Left forelimb (tissue), 1 donor: ENCODE measurements around the gene FOXRED2.
"Not testable (repeated sequence)": the region's sequence is repeated elsewhere in the genome, so short reads cannot be mapped to it uniquely, and the experiment has no call there.

Source experiments
- DNase-seq: peaks from one replicate; pipeline ENCODE4 v3.0.0-alpha.2; 2018; ENCODE audit warnings: low spot score

The FOXRED2 gene

DNA sequence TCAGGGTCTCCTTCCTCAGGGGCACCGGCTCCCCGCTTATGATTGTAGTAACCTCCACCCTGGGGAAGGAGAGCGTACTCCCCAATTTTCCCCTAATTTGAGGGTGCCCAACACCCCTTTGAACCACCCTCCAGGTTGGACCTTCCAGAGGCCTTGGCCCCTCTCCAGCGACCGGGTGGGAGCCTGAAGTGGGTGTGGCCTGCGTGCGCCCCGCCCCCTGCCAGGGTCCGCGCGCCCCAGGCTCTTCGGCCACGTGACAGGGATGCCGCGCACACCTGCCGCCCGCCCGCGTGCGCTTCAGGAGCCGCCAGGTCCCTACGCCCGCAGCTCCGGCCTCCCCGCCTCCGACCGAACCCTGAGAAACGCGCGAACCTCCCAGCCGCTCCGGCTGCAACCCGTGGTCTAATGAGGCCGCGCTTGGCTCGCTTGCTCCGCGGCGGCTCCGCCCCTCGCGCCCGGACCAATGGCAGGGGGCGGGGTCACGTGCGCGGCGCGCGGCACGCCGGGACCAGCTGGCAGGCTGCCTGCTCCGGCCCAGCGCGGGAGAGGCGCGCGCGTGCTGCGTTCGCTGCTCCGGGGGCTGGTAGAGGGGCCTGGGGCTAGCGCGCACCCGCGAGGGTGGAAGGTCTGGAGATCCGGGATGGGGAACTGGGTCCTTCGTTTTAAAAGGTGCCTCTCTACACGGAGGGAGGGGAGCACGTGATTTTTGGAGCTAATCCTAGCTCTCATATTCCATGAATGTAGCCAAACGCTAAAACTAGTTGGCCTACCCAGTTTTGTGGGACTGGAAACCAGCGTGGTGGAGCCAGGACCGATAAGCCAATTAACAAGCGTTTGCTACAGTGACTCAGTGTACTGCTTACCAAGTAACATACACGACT, at the start of gene FOXRED2:
FOXRED2 (minus strand) TSS at position 404 of the 881 bp plus-strand sequence. CDS start 618 bp downstream, outside the sequence.
- peak; percentile 93 for DNase-seq

- DNase-seq = no peak
Observed at GRCh38 chr22:36554098-36554497, 47.3 kb upstream of the FOXRED2 start.

DNA sequence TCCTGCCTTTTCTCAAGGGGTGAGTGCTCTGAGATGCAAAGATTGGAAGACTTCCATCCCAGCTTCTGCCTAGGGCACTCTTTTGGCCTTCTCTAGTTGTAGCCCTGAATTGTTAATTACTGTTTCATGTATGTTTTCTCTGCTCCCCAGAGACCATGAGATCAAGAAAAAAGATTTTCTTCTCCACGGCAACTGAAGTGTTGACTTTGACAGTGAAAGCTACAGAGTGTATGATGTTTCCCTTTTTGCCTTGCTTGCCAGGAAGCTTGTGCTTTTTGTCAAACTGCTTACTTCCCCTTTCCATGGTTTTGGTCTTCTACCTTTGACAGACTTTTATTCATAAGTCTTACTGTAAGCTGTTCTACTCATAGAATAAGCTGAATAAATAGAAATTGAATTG, 45.4 kb upstream of the FOXRED2 start:
- no peak for DNase-seq

- DNase-seq = no peak
Observed at GRCh38 chr22:36550701-36551495, 44.1 kb upstream of the FOXRED2 start.

DNA sequence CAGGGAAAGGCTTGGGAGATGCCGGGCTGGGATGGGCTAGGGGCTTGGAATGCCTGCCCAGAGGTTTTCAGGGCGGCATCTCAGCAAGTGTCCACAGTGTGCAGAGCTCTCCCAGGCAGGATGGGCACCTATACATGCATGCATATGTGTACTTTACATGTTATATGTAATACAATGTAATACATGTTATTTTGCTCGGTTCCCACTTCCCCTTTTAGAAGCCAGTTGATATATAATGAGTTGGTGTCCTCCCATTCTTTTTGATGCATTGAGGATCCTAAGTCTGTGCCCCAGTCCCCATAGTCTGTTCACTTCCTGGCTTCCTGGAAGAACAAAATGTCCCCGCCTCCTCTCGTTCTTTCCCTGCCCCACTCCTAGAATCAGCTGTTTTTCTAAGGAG, 42.2 kb upstream of the FOXRED2 start:
- DNase-seq = no peak

DNA sequence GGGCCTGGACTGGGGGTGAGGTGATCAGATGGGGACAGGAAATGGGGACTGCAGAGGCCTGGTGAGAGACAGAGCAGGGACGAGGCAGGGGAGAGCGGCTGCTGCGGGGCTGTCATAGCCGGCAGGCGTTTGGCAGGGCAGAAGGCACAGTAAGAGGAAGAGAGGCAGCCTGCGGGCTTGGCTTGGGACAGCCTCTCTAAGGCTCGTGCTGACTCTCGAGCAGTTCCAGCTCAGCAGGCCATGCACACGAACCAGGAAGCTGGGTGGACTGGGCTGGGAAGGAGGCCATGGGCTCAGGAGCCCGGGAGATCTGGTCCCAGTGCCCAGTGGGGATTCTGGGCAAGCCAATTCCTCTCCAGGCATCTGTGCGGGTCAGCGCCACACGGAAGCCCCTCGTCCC, 41.8 kb upstream of the FOXRED2 start:
- DNase-seq = no peak

DNA sequence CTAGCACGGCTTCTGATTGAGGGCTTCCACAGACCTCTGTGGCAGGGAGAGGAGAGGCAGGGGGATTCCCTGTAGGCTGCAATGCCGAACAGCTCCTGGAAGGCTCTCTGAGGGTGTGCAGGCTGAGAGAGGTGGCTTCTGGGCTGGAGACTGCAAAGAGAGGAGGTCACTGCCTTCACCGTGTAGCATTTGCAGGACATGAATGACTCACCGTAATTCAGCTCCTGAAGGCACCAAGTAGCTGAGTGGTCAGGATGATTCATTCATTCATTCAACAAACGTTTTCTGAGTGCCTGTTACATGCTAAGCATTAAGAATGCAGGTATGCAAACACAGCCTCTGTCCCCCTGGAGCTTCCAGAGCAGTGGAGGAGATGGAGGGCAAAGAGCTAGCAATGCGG, 40.1 kb upstream of the FOXRED2 start:
- DNase-seq = no peak

DNA sequence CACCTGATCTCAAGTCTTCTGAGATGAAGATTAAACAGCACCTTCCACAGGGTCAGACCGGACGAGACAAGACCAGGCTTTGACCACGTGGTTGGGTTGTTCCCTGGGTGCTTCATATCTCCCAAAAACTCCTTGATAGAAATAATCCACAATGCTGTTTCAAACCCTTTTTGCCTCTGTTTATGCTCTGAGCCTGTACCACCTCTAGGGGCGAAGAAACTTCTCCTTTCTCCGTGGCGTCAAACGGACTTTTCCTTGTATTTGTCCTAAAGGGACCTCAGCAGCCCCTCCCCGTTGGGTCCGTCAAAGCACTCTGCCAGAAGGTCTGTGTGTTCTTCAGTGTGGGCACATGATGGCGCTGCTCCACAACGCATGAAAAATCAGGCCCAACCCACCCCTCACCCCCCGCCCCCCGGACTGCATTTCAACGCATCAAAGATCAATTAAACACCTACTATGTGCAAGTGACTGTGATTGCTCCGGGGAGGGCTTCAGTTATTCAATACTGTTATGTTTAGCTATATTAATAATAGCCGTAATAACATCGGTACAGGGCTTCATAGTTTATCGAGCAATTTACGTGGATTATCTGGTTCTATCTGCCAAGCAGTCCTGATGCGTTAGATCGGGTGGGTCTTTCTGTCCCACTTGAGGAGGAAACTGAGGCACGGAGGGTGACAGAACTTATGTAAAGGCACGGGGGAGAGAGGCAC, 39.4 kb upstream of the FOXRED2 start:
- no peak for DNase-seq

DNA sequence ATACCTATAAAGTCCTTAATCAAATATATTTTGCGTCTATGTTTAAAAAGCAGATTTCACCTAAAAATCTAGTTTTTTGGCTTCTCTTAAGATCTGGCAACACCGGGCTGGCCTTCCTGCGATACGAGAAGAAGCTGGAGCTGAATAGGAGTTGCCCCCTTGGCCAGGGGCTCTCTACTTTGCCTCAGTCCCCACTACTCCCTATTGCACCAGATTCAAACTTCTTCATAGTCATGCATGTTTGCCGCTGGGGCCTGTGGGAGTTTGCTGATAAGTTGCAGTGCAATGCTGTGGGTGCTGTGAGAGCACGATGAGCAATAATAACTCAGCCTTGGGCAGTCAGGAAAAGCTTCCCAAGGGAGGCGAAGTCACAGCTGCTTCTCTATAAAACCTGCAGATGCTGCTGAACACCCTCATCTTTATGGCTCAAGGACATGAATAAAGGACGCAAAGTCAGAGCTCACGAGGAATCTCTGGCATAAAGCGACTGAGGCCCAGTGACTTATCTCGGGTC, 37.3 kb upstream of the FOXRED2 start:
- no peak for DNase-seq

DNA sequence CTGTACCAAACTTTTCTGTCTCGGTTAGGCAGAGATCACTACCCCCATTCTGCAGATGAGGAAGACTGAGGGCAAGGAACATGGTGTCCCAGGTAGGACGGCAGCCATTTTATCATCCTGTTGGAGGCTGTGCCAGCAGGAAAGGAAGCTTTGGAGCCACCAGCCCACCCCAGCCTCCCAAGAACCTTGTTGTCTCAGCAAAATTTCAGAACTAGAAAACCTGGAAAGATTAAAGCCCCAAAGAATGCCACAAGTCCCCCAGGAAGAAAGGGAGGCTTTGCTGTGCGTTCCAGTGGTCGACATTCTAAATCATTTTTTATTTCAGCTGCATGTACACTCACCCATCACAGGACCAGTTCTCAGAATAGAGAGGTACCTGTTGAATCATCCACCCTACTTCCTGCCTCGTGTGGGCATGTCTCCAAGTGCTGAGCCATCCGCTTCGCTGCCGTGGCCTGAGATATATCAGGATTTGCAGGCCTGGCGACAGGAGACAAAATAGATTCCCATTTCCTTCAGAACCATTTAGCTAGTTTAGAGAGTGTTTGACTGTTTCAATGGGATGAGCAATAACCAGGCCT, 35.1 kb upstream of the FOXRED2 start:
- DNase-seq = no peak

DNA sequence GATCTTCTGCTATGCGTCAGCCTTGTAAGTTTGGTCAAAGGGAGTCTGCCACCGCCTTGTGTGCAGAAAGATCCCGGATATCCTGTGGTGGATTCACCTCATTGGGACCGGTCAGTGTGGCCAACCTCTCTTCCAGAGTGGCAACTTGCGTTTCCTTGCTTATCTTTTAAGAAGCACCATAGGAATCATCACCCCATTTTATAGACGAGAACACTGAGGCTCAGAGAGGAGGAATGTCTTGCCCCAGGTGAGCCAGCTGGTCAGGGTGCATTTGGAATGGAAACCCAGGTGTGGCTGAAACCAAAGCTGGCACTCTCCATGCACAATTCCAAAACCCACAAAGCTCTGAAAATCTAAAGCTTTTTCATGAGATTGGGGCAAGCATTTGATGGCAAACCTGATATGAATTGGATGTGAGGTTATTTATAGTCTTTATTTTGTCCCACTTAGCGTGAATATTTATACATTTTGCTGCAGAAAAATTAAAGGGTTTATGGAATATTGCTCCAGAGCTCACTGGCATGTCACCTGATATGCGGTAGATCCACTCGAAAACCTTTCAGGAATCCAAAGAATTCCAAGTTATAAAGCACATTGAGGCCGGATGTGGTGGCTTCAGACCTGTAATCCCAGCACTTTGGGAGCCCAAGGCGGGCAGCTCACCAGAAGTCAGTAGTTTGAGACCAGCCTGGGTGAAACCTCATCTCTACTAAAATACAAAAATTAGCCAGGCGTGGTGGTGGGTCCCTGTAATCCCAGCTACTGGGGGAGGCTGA, 34.2 kb upstream of the FOXRED2 start:
- DNase-seq = no peak

DNA sequence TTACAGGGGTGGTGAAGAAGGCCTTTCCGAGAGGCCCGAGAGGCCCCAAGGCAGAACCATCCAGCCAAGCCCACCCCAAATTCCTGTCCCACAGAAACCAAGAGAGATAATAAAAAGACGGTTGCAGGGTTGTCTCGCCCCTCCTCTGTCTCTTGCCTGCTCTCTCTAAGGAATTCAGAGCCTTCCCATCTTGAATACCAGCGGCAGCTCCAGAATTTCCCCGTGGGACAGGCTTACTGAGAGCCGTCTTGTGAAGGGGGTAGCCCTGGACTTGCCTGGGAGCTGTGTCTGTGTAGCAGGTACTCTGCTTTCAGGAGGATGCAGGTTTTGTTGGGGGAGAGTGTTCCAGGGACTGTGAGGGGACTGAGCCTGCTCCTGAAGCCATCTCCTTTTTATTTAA, 31.7 kb upstream of the FOXRED2 start:
- DNase-seq = no peak

DNA sequence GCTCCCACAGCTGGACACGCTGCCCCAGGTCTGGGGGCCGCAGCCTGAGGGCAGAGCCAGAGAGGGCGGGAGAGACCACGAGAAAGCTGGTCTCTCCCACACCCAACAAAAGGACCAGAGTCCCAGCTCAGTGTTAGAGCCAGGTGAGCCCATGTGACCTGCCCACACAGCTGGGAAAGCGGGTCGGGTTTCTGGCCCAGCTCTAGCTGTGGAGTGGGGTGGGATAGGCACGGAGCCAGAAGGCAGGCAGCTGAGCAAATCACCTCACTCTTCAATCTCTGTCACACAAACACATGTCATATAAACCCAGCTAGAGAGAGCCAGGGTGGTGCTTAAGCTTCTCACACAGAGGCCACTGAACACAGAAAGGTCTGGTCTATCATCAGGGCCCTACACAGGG, 29.9 kb upstream of the FOXRED2 start:
- no peak for DNase-seq

GRCh38 chr22:36533320-36533719, 26.5 kb upstream of the FOXRED2 start:
- DNase-seq = not testable (repeated sequence)

GRCh38 chr22:36532466-36532865, 25.6 kb upstream of the FOXRED2 start:
- DNase-seq = no peak

DNA sequence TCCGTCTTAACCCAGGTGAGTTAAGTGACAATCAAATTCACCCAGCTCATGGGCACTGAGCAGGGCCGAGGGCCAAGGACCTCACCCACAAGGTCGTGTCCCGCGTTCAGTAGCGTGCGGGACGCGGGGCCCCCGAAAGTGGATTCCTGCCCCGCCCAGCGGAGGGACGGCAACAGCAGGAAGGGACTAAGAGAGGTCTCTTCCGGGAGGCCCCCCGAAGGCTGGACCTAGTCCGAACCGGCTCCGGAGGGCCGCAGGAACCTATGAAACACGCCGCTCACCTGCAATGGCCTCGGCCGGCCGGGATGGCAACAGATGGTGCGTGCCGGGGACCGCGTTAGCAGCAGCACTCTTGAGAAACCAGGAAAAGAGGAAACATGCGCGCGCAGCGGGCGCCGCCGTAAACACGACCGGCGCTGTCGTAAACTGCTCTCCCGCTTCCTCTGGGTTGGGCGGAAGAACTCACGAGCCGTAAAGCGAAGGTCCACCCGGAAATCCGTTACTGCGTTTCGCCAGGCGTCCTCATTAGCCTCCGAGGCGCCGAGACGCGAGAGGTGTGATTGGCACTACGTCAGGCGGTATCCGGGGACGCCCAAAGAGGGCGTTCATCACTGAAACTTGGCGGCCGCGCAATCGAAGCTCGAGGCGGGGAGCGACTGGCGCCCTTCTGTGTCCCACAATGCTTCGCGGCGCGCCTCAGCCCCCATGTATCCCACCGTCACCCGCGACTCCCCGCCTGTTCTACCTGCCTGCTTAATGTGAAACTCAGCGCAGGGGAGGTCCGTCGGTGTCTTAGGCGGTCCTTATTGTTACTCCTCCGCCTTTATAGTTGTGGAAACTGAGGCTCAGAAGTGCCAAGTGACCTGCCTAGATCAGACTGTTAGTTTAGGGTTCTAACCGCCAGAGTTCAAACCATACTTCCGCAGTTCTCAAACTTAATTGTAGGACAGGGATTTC, 22.2 kb upstream of the FOXRED2 start, which contains the start of gene EIF3D:
EIF3D (minus strand) TSS at position 372 of the 957 bp plus-strand sequence. CDS start 3,045 bp downstream, outside the sequence.
- DNase-seq = peak; percentile 97

DNA sequence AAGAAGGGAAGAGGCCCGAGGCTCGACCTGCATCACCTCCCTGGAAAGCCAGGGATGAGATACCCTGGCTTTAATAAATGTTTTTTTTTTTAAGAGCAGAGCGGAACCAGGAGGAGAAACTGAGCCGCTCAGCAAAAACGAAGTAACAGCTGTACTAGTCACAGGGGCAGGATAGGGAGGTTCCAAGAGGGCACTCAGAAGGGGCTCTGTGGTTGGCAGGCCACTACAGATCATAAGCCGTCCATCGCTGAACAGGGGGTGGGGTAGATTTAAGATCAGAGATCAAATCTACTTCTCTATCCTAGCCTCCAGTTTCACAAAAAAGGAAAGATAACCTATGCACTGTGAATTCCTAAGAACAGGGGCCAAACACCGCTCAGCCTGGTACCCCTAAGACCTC, 21.5 kb upstream of the FOXRED2 start:
- DNase-seq = no peak

GRCh38 chr22:36522662-36523061, 15.8 kb upstream of the FOXRED2 start:
- no peak for DNase-seq

DNA sequence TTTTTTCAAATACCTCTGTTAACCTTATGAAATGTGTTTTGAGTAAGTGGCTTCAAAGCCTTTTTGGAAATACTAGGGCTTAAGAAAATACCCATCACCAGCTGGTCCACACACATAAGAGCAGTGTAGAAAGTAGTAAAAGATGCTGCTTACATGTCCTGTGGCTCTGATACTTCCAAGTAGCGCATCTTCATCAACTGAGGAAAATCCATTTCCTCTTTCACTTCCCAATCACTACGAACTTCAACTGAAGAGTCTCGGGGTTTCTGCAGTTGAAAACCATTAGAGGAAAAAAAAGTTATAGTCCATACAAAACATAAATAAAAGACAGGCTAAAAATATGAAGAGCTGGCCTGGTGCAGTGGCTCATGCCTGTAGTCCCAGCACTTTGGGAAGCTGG, 13.6 kb upstream of the FOXRED2 start:
- DNase-seq = no peak

GRCh38 chr22:36519906-36520305, 13.1 kb upstream of the FOXRED2 start:
- DNase-seq = not testable (repeated sequence)
